GM18861 (cell line): ENCODE measurements around the gene KLHL22.
"Not testable (repeated sequence)": the region's sequence is repeated elsewhere in the genome, so short reads cannot be mapped to it uniquely, and the experiment has no call there.

ENCODE experiments used
- ATAC-seq: cut with Tn5 transposase; IDR thresholded peaks from one replicate; pipeline ENCODE4 v1.9.1; 2021; ENCODE audit not compliant: unreplicated experiment

KLHL22 gene

DNA sequence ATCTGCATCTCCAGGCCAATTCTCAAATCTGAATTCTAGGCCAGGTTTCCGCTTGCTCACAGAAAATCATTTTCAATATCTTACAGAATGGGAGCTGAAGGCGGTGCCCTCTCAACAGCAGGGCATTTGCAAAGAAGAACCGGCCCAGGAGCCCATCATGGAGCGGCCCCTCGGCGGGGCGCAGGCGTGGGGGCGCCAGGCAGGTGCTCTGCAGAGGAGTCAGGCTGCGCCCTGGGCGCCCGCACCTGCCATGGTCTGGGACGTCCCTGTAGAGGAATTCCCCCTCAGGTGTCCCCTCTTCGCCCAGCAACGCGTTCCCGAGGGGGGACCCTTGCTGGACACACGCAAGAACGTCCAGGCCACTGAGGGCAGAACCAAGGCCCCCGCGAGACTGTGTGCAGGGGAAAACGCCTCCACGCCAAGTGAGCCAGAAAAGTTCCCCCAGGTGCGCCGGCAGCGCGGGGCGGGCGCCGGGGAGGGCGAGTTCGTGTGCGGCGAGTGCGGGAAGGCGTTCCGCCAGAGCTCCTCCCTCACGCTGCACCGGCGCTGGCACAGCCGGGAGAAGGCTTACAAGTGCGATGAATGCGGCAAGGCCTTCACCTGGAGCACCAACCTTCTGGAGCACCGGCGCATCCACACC lies 90.2 kb downstream of the KLHL22 start:
- no peak for ATAC-seq

DNA sequence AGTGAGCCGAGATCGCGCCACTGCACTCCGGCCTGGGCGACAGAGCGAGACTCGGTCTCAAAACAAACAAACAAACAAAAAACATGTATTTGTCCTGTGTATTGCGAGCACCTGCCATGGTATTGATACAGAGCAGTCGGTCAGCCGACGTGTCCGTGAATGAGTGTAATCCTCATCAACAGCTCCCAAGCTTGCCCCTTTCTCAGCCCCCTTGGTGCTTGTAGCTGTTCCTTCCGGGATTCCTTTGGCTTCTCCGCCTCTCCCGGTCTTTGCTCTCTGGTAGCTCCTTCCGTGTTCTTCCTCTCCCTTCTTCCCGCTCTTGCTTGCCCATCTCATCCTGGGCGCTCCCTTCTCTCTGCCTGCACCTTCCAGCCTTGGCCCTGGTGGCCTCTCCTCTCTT lies 90.7 kb downstream of the KLHL22 start:
- ATAC-seq = no peak

DNA sequence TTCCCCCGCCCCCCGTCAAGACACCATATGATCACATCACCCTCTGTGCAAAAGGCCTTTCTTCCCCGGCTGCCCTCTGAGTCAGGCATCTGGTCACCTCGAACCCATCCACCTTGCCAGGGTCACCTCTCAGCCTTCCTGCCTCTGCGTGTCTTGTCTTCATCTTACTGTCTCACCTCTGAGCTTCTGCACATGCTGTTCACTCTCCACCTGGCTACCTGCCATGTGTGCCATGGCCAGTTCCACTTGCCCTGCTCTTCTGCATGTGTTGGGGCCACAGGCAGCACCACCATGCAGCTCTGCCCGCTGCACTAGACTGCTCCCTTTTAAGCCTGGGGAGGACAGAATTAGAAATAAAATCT lies 91.8 kb downstream of the KLHL22 start:
- ATAC-seq = no peak

DNA sequence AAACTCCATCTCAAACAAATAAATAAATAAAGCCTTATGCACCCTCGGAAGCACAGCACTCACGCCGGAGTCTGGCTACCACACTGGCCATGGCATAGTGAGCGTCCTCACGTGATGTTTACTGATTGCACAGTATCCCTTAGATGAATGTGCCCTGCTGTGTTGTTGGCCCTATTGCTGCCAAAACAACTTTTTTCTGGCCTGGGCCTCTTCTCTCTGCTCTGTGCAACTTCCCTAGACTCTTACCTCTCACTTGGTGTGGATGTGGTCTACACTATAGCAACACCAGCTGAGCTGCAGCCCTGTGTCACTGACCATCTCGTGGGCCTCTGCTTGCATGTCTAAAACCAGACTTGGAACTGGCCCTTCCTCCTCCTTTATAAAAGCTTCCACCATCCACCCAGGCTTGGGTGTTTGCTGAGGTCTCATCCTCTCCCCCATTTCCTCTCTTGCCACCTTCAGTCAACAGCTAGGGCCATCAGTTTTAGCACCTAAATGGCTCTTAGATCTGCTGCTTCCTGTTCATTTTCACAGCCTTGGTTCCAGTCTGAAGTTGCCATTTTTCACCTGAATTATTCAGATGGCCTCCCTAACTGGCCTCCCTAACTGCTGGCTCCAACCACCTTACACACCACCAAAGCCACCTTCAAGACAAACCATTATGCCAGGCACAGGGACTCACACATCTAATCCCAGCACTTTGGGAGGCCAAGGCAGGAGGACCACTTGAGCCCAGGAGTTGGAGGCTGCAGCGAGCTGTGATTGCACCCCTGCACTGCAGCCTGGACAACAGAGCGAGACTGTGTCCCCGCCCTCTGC lies 92.4 kb downstream of the KLHL22 start:
- no peak for ATAC-seq

DNA sequence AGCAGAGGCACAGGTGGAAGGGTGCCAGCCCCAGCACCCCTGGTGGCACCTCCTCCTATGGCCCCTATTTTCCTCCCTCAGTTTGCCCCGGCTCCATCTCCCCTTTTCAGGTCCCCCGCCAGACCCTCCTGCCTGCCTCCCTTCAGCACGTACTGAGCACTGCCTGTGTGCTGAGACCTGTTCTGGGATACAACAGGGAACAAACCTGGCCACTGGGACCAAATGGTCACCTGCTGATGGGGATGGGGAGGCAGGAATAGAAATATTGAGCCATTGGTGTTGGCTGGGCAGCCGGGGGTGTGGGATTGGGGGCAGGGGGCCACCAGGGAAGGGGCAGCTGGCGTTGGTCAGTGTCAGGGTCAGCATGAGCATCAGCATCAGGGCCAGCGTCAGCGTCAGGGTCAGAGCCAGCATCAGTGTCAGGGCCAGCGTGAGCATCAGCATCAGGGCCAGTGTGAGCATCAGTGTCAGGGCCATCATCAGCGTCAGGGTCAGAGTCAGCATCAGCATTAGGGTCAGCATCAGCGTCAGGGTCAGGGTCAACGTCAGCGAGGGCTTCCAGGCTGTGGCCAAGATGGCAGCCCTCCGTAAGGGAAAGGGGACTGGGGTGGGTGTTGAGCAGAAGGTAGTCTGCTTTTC lies 94.1 kb downstream of the KLHL22 start:
- no peak for ATAC-seq

DNA sequence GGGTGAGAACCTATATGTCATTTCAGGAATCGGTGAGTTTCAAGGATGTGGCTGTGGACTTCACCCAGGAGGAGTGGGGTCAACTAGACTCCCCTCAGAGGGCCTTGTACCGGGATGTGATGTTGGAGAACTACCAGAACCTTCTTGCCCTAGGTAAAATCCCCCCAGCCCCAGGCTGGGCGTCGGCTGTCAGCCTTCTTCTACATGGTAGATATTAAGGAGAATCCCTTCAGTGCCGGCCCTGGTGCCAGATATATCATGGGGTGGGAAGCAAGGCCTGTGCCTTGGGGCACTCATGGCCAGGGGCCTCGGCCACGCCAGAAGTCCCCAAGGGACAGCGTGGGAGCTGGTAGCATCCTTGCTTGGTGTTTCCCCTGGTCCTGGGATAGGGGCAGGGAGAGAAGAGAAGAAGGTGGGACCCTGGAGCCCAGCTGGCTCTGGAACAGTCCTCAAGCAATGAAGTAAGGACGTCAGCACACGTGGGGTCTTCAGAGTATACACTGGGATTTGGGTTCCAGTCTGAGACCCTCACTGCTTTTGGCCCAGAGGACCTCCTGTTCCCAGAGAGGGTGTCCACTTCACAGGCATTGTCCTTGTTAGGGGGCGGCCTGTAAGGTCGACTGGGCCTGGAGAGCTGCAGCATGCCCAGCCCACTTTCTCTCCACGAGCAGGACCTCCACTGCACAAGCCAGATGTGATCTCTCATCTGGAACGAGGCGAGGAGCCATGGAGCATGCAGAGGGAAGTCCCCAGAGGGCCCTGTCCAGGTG lies 94.8 kb downstream of the KLHL22 start:
- no peak for ATAC-seq

DNA sequence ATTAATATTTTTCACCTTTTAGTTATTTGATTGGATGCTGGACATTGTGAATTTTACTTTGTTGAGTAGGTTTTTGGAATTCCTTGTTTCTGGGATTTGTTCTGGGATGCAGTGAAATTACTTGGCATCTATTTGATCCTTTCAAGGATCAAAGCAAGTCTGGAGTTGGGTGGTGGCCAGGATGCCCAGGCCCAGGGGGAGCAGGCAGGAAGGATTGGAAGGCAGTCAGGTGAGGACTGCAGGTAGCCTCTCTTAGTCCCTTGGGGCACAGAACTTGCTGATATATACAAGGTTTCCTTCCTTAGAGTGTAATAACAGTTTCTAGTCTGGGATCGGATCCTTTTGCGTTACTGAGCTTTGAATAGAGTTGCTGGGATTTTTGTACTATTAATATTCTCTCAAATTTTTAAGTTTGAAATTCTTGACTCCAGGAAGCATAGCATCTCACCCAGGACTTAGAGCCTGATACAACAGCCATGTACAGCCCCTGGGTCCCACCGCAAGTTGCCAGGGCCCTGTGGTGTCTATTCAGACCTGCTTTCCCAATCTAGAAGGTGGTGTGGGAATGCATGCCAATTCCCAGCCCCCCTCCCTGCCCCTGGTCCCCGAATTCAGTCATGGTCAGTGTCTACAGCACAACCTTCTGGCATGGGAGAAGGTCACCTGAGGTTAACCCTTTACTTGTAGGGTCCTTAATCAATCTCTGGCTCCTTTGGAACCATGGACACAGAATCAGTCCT lies 95.6 kb downstream of the KLHL22 start:
- no peak for ATAC-seq

DNA sequence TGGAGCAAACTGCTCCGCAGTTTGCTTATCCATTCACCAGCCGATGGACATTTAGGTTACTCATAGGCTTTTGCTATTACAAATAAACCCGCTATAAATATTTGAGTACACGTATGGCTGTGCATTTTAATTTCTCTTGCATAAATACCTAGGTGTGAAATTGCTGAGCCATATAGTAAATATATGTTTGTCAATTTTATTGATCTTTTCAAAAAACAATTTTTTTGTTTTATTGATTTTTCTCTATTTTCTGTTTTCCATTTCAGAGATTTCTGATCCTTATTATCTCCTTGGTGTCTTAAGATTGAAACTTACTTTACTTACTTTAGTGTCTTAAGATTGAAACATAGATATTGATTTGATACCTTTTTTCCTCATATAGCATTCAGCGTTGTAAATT lies 97.2 kb downstream of the KLHL22 start:
- no peak for ATAC-seq

DNA sequence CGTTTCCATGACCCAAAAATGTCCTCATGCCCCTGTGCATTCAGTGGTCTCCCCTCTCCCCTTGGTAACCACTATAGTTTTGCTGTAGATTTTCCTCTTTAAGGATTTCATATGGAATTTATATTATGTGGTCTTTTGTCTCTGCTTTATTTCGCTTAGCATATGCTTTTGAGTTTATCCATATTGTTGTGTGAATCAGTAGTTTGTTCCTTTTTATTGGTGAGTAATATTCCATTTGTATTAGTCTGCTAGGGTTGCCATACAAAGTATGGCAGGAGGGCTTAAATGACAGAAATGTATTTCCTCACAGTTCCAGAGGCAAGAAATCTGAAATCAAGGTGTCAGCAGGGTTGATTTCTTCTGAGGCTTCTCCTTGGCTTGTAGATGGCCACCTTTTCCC lies 98.1 kb downstream of the KLHL22 start:
- ATAC-seq = no peak

DNA sequence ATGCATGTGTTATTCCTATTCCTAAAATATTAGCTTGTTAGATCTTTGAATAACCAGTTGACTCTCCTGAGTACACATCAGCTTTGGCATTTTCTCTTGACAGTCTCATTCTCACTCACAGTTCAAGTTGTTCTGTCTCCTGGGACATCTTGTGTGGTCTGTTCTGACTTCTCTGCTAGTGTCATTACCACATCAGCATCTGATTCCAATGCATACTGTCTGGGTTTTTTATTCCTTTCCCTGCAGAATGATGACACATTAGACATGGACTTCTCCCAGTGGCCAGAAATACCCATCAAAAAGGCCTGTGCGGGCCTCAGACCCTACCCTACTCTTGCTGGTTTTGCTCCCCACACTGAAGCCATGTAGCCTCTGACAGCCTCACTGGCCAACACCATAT lies 99.0 kb downstream of the KLHL22 start:
- no peak for ATAC-seq

DNA sequence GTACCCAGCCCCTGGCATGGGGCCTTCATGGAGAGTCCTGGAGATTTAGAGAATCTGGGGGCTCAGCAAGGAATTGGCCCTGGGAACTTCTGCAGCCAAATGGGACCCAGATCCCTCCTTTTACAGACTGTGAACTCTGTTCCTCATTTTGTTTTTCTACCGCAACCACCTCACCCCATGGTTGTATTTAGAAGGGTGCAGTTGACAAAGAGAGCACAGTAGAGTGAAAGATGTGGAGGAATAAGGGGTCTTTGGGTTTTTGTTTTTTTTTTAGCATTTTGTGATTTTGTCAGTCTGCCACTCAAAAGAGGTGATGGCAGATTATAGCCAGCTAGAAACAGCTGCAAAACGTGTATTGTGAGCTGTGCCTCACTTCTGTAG lies 99.7 kb downstream of the KLHL22 start:
- ATAC-seq = no peak

DNA sequence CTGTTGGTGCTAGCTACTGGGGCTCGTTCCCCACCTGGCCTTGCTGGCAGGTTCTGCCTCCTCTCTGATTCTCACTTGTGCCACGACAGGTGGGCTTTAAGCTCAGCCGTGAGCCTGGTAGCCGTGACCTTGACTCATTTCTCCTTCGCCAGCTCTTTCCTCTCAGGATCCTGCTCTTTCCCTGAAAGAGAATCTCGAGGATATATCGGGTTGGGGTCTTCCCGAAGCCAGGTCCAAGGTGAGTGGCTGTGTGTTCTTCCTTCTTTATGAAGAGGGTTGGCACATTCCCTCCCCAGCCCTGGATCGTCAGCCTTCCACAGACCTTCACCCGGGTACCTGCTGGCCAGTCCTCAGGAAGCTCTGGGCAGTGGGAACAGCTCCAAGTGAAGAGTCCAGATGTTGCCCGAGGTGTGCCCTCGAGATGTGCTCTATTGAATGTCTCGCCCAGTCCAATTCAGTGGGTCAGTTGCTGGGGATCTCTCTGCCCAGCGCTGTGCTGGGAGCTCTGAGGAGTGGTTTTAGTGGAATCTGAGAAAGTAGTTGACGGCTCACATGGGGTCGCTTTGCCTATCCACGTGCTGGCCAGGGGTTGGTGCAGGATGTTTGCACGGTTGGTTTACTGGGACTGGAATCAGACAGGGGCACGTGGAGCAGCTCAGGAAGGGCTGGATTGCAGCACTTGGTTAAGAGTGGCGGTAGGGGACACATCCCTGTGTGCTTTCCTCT lies 100.3 kb downstream of the KLHL22 start:
- ATAC-seq = no peak

DNA sequence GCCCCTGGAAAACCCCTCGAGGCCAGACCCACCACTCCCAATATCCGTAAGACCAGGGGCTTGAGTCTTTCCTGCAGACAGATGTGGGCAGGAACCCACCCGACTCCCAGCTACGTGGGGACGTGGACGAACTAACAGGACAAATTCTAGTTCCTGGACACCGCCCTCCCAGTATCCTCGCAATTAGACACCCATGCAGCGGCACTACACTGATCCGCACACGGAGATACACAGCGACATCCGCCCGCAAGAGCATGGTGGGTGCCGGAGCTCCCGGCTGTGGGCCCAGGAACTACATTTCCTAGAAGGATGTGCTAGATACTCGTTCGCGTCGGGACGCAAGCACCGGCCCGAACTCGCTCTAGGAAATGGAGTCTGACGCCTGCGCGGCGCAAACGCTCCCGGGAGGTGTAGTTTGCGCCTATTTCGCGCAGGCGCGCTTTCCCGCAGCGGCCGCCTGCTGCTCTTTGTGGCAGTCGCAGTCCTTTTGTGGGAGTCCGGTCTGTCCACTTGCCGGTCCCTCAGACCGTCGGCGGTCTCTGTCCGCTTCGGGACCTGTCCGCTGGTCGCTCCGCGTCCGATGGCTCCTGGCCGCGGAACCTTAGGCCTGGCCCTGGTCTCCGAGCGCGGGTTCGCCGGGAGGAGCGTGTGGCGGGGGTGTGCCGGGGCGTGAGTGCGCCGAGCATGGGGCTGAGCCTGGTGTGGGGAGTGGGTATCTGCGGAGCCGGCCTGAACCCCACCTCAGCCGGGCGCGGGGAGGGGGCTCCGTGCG lies 101.7 kb downstream of the KLHL22 start, which contains the start of gene ZNF74:
ZNF74 (plus strand) TSS at position 447 of the 772 bp plus-strand sequence. CDS start 478 bp downstream, outside the sequence.
- ATAC-seq = peak; percentile 74

DNA sequence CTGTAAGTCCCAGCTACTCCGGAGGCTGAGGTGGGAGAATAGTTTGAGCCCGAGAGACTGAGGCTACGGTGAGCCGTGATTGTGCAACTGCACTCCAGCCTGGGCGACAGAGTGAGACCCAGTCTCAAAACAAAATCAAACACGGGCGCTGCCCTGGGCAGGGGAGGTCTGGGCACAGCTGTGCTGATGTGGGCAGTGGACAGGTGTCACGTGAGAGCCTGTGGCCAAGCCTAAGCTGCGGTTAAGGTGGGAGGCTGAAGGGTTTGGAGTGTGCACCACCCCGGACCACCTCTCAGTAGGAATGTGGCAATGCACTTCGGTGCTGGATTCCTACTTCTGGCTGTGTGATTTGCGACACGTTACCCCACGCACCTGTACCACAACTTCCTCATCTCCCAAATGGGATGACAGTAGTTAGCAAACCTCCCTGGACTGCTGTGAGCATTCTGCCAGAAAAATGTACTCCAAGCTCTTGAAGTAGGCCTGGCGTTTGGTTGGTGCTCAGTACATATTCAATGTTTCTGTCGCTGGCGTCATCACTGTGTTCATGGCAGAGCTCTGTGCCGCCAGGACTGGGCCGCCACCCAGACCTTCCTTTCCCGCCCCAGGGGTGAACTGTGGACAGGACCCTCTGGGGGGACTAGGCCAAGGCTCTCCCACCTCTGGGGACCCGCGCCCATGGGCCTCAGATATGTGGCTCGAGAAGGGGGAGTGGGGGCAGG lies 102.5 kb downstream of the KLHL22 start:
- no peak for ATAC-seq

DNA sequence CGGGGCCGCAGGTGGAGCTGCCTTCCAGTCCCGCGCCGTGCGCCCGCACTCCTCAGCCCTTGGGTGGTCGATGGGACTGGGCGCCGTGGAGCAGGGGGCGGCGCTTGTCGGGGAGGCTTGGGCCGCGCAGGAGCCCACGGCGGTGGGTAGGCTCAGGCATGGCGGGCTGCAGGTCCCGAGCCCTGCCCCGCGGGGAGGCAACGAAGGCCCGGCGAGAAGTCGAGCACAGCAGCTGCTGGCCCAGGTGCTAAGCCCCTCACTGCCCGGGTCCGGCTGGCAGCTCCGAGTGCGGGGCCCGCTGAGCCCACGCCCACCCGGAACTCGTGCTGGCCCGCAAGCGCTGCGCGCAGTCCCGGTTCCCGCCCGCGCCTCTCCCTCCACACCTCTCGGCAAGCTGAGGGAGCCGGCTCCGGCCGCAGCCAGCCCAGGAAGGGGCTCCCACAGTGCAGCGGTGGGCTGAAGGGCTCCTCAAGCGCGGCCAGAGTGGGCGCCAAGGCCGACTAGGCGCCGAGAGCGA lies 103.2 kb downstream of the KLHL22 start:
- not testable (repeated sequence) for ATAC-seq
